ENCODE data around the gene MDC1.

The MDC1 gene

GRCh38 chr6:30714263-30714662 is 2.8 kb downstream of the MDC1 start:
- H3K4me3 ChIP-seq (ENCODE audit: control insufficient read depth, low read depth, low read length), result no peak overlapping the region
- no peak for DNase-seq (ENCODE audit: low read depth)
- no peak for TF ChIP-seq CTCF (conservative IDR thresholded peaks at IDR 0.05; ENCODE audit: control insufficient read depth, insufficient read depth, low read depth, low read length)

GRCh38 chr6:30712441-30712945 is 4.6 kb downstream of the MDC1 start:
- DNase-seq (ENCODE audit: low read depth), result no peak
- no peak overlapping the region for H3K4me3 ChIP-seq (ENCODE audit: control insufficient read depth, low read depth, low read length)
- no peak for TF ChIP-seq CTCF (conservative IDR thresholded peaks at IDR 0.05; ENCODE audit: control insufficient read depth, insufficient read depth, low read depth, low read length)

- no peak overlapping the region for H3K4me3 ChIP-seq (ENCODE audit: control insufficient read depth, low read depth, low read length)
- no peak for TF ChIP-seq CTCF (conservative IDR thresholded peaks at IDR 0.05; ENCODE audit: control insufficient read depth, insufficient read depth, low read depth, low read length)
- no peak for DNase-seq (ENCODE audit: low read depth)
Measured at GRCh38 chr6:30711758-30712380, 5.2 kb downstream of the MDC1 start.

GRCh38 chr6:30709101-30709868 is 7.8 kb downstream of the MDC1 start:
- TF ChIP-seq CTCF (conservative IDR thresholded peaks at IDR 0.05; ENCODE audit: control insufficient read depth, insufficient read depth, low read depth, low read length), result no peak
- no peak for DNase-seq (ENCODE audit: low read depth)
- H3K4me3 ChIP-seq (ENCODE audit: control insufficient read depth, low read depth, low read length), result no peak overlapping the region

GRCh38 chr6:30707281-30707850 is 9.7 kb downstream of the MDC1 start:
- no peak for DNase-seq (ENCODE audit: low read depth)
- no peak for TF ChIP-seq CTCF (conservative IDR thresholded peaks at IDR 0.05; ENCODE audit: control insufficient read depth, insufficient read depth, low read depth, low read length)
- no peak overlapping the region for H3K4me3 ChIP-seq (ENCODE audit: control insufficient read depth, low read depth, low read length)

GRCh38 chr6:30705620-30706019 is 11.5 kb downstream of the MDC1 start:
- no peak for DNase-seq (ENCODE audit: low read depth)
- H3K4me3 ChIP-seq (ENCODE audit: control insufficient read depth, low read depth, low read length), result no peak overlapping the region

More at GRCh38 chr6:30705620-30706019, 11.5 kb downstream of the MDC1 start:
- no peak for TF ChIP-seq CTCF (conservative IDR thresholded peaks at IDR 0.05; ENCODE audit: control insufficient read depth, insufficient read depth, low read depth, low read length)

Data from fibroblast of mammary gland (primary cell).